Esophagus squamous epithelium (tissue), 5 donors: ENCODE data around the gene USP37. TPM values are rescaled to one million over a fixed set of nuclear protein-coding genes. Genes with fewer than 3 reads are reported as not detected.

Source experiments
- DNase-seq: peaks from one replicate; lab custom pipeline; 2025; lab: John Stamatoyannopoulos, UW
- H3K27ac ChIP-seq, 4 donors: fragments of 200-600 bp; sonication (generic); one replicate each; pipeline ENCODE4 v1.5.1; 2016 to 2019; ENCODE audit warnings: mild to moderate bottlenecking in 1 of 4
- H3K27me3 ChIP-seq, 4 donors: fragments of 200-600 bp; sonication (generic); 1 replicate in 3 of 4; 2 replicates in 1 of 4; pipeline versions ENCODE4 v1.5.1 to v1.6.0; 2017 to 2021; ENCODE audit warnings: antibody characterized with exemption in 1 of 4
- H3K36me3 ChIP-seq, 3 donors: fragments of 200-600 bp; sonication (generic); one replicate each; pipeline ENCODE4 v1.5.1; 2016 to 2019
- H3K4me1 ChIP-seq, 3 donors: fragments of 200-600 bp; sonication (generic); one replicate each; pipeline ENCODE4 v1.5.1; 2017 to 2019
- H3K4me3 ChIP-seq, 4 donors: fragments of 200-600 bp; sonication (generic); 1 replicate in 3 of 4; 2 replicates in 1 of 4; pipeline ENCODE4 v1.5.1; 2016 to 2019; ENCODE audit warnings: mild to moderate bottlenecking in 2 of 4, moderate library complexity in 1 of 4
- H3K9me3 ChIP-seq, 3 donors: fragments of 200-600 bp; sonication (generic); one replicate each; pipeline ENCODE4 v1.5.1; 2016 to 2019
- CTCF ChIP-seq, 6 experiments: fragments of 450-650 bp in 4 of 6; fragments of 200-600 bp in 2 of 6; sonication (generic) in 2 of 6; IDR thresholded peaks; one replicate each; pipeline ENCODE4 v1.5.1; 2016 to 2019; ENCODE audit warnings: antibody characterized with exemption in 6 of 6, mild to moderate bottlenecking in 4 of 6, moderate library complexity in 4 of 6
- POLR2A ChIP-seq, 4 donors: fragments of 450-650 bp; IDR thresholded peaks; one replicate each; pipeline ENCODE4 v1.6.1; 2017; ENCODE audit warnings: antibody characterized with exemption in 4 of 4, mild to moderate bottlenecking in 4 of 4, moderate library complexity in 3 of 4
- WGBS, 2 donors: methylation state at CpG; one replicate each; pipeline ENCODE4 v1.1.5; 2018; 5-methylcytosine and 5-hydroxymethylcytosine counted together
- intact Hi-C: fragments of 100-400 bp; cut with DNase I; formaldehyde crosslinking; loops from one replicate; pipeline ENCODE4 v1.15.0; 2022
- total RNA-seq, 4 donors: library from RNA; depleted of rRNA; stranded (reverse); fragments of >200 nt; gene quantifications; one replicate each; pipeline ENCODE4 v1.1.0, GENCODE V29; 2016
- donor health status: DM: yes; HTN: yes; CAD: no.

The USP37 gene
- total RNA-seq, 4 donors from 2014 or later: 6.0 to 10.9 (median 7.8) TPM

DNA sequence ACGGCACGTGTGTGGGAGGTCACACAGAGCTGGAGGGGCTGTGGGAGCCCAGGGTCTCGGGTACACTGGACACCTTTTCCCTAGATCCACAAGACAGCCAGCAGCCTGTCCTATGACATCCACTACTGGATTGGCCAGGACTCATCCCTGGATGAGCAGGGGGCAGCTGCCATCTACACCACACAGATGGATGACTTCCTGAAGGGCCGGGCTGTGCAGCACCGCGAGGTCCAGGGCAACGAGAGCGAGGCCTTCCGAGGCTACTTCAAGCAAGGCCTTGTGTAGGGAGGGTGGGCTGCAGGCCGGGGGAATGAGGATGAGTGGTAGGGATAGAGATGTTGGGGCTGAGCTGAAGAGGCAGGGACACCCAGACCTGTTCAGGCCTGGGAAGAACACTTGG is 142.6 kb downstream of the USP37 start:
- Histone ChIP-seq H3K27ac (no peak overlapping the region), H3K4me1 (no peaks in the 10 kb centered on the region), H3K4me3 (no peak overlapping the region), H3K27me3 (no peaks in the 10 kb centered on the region), H3K9me3 (no peaks in the 10 kb centered on the region), H3K36me3 (no peaks in the 10 kb centered on the region)
- intact Hi-C loops: no loop called here
- TF ChIP-seq POLR2A (IDR thresholded peaks at IDR 0.05) (no peak), CTCF (IDR thresholded peaks at IDR 0.05) (no peak)
- WGBS, 2 donors: 61 to 78% methylated on average over 3 to 10 of the region's 10 CpGs
- DNase-seq: no peak

- H3K9me3 ChIP-seq: no peaks in the 10 kb centered on the region
- TF ChIP-seq CTCF (IDR thresholded peaks at IDR 0.05): no peak
- no peak for TF ChIP-seq POLR2A (IDR thresholded peaks at IDR 0.05)
- H3K27me3 ChIP-seq: no peaks in the 10 kb centered on the region
- no peak for DNase-seq
- no peaks in the 10 kb centered on the region for H3K4me1 ChIP-seq
- H3K27ac ChIP-seq: no peak overlapping the region
- H3K36me3 ChIP-seq: no peaks in the 10 kb centered on the region
- no peak overlapping the region for H3K4me3 ChIP-seq
- 77 to 79% methylated on average over 7 to 8 of the region's 9 CpGs for WGBS, 2 donors
- intact Hi-C loops: no loop called here
Measured at GRCh38 chr2:218423584-218423983, 144.6 kb downstream of the USP37 start.

DNA sequence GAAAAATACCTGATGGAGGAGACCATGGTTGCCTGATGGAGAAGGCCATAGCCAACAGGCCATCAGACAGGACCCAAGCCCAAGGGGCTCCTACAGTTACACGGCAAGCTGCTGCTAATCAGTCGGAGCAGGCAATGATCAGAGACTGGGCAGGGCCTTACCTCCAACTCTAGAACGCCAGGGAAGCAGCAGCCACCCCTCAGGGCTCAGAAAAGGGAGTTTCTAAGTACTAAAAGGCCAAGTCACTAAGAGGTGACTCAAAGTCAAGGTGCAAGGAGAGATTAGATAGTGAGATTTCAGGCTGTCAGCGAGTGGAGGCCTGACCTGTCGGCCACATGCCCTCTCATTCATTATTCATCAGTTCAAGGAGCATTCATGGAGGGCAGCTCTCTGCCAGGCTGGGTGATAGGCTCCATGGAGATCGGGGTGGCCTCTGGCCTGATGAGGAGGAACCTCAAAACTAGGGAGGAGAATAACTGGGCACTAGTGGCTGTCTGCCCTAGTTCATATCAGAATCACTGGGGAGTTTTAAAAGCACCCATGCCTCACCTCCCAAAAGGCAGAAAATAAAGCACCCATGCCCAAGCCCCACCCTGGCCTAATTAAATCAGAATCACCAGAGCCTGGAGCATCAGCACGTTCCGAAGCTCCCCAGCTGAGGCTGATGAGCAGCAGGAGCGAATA is 145.6 kb downstream of the USP37 start:
- 75 to 79% methylated on average over 7 of the region's 9 CpGs for WGBS, 2 donors
- no peak overlapping the region for H3K4me3 ChIP-seq
- no peak overlapping the region for H3K27ac ChIP-seq
- no peak for TF ChIP-seq CTCF (IDR thresholded peaks at IDR 0.05)
- TF ChIP-seq POLR2A (IDR thresholded peaks at IDR 0.05): no peak
- H3K9me3 ChIP-seq: no peaks in the 10 kb centered on the region
- intact Hi-C loops: no loop called here
- DNase-seq: no peak
- H3K36me3 ChIP-seq: no peaks in the 10 kb centered on the region
- no peaks in the 10 kb centered on the region for H3K4me1 ChIP-seq
- no peaks in the 10 kb centered on the region for H3K27me3 ChIP-seq

DNA sequence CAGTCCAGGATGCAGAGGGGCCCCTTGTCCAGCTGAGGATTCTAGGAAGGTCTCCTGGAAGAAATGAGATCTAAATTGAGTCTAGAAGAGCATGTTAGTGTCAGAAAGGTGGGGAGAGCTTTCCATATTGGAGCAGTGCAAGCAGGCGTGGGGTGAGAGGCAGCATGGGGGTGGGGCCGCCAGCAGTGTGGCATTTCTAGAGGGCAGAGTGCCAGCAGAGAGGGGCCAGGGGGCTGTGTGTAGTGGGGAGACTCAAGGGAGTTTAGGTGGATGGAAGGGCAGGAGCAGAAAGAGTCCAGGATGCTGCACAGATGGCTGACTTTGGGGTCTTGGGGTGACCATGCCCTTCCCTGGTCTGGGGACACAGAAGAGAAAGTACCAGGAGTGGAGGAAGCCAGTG is 147.1 kb downstream of the USP37 start:
- no peak for DNase-seq
- Histone ChIP-seq H3K27ac (no peak overlapping the region), H3K27me3 (no peaks in the 10 kb centered on the region), H3K36me3 (no peaks in the 10 kb centered on the region), H3K4me3 (no peak overlapping the region), H3K4me1 (no peaks in the 10 kb centered on the region), H3K9me3 (no peaks in the 10 kb centered on the region)
- intact Hi-C loops: no loop called here
- TF ChIP-seq CTCF (IDR thresholded peaks at IDR 0.05) (no peak), POLR2A (IDR thresholded peaks at IDR 0.05) (no peak)
- WGBS, 2 donors: 82 to 88% methylated on average over 2 of the region's 2 CpGs

GRCh38 chr2:218419630-218420216 is 148.4 kb downstream of the USP37 start:
- Histone ChIP-seq H3K36me3 (no peaks in the 10 kb centered on the region), H3K4me1 (no peaks in the 10 kb centered on the region), H3K27me3 (no peaks in the 10 kb centered on the region), H3K4me3 (no peak overlapping the region), H3K9me3 (no peaks in the 10 kb centered on the region), H3K27ac (no peak overlapping the region)
- TF ChIP-seq CTCF (IDR thresholded peaks at IDR 0.05) (no peak), POLR2A (IDR thresholded peaks at IDR 0.05) (no peak)
- 94% methylated on average over 2 of the region's 7 CpGs; no CpG with 5 or more reads in 1 of the 2 donors for WGBS, 2 donors
- DNase-seq: no peak
- intact Hi-C loops: loop anchor here (5.0 kb wide), 1 partner anchor 43 kb away; no protein-coding TSS in a partner anchor
